ENCODE measurements around the gene SPN.
"Not testable (repeated sequence)": the region's sequence is repeated elsewhere in the genome, so short reads cannot be mapped to it uniquely, and the experiment has no call there.

SPN gene

GRCh38 chr16:29646947-29647346 is 16.1 kb upstream of the SPN start:
- no peak for DNase-seq (ENCODE audit: low read depth)

GRCh38 chr16:29649588-29650494 is 13.2 kb upstream of the SPN start:
- no peak for DNase-seq (ENCODE audit: low read depth)

- no peak for DNase-seq (ENCODE audit: low read depth)
These were observed 12.3 kb upstream of the SPN start for GRCh38 chr16:29650771-29651170.

- no peak for DNase-seq (ENCODE audit: low read depth)
These were observed 11.2 kb upstream of the SPN start for GRCh38 chr16:29651774-29652349.

- no peak for DNase-seq (ENCODE audit: low read depth)
These were observed 9.6 kb upstream of the SPN start for GRCh38 chr16:29653471-29653870.

- not testable (repeated sequence) for DNase-seq (ENCODE audit: low read depth)
These were observed 9.2 kb upstream of the SPN start for GRCh38 chr16:29653890-29654289.

- no peak for DNase-seq (ENCODE audit: low read depth)
These were observed 6.1 kb upstream of the SPN start for GRCh38 chr16:29656688-29657523.

- no peak for DNase-seq (ENCODE audit: low read depth)
These were observed 4.3 kb upstream of the SPN start for GRCh38 chr16:29658705-29659104.

- DNase-seq (ENCODE audit: low read depth) = no peak
These were observed 883 bp upstream of the SPN start for GRCh38 chr16:29662000-29662728.

GRCh38 chr16:29662729-29663015 is 375 bp upstream of the SPN start:
- DNase-seq (ENCODE audit: low read depth) = no peak

- no peak for DNase-seq (ENCODE audit: low read depth)
These were observed 702 bp downstream of the SPN start for GRCh38 chr16:29663807-29664090.

- no peak for DNase-seq (ENCODE audit: low read depth)
These were observed 1.3 kb downstream of the SPN start for GRCh38 chr16:29664091-29664921.

GRCh38 chr16:29665294-29666077 is 2.4 kb downstream of the SPN start:
- no peak for DNase-seq (ENCODE audit: low read depth)

GRCh38 chr16:29667322-29667610 is 4.2 kb downstream of the SPN start:
- not testable (repeated sequence) for DNase-seq (ENCODE audit: low read depth)

GRCh38 chr16:29667755-29668154 is 4.7 kb downstream of the SPN start:
- DNase-seq (ENCODE audit: low read depth) = no peak

- DNase-seq (ENCODE audit: low read depth) = no peak
These were observed 5.2 kb downstream of the SPN start for GRCh38 chr16:29668267-29668666.

- DNase-seq (ENCODE audit: low read depth) = no peak
These were observed 10.5 kb downstream of the SPN start for GRCh38 chr16:29673501-29673900.

GRCh38 chr16:29674188-29674587 is 11.1 kb downstream of the SPN start:
- no peak for DNase-seq (ENCODE audit: low read depth)

GRCh38 chr16:29675811-29676643 is 13.0 kb downstream of the SPN start:
- no peak for DNase-seq (ENCODE audit: low read depth)

All from stimulated activated CD8-positive, alpha-beta memory T cell treated with anti-CD3 and anti-CD28 coated beads, Interleukin-12 subunit alpha, Interleukin-12 subunit beta, amount 100 ng/mL, for 1 hour (primary cell).